IMR-90 (cell line): ENCODE results near the gene DNASE1L1. TPM values are rescaled to one million over a fixed set of nuclear protein-coding genes. Genes with fewer than 3 reads are reported as not detected.

ENCODE experiments used
- ATAC-seq: fragments of 200-7000 bp; cut with Tn5 transposase; 2 replicates; pipeline ENCODE4 v1.9.1; 2020; ENCODE audit warnings: low read depth, mild to moderate bottlenecking, moderate library complexity
- BruUV-seq: library from RNA; stranded (reverse); fragments of 400-500 nt; replicated peaks from 2 replicates; lab custom pipeline; 2021; lab: Mats Ljungman, UMichigan
- CTCF ChIA-PET: fragments of 300-600 bp; formaldehyde crosslinking; extraction: SDS; loops from one replicate; lab custom pipeline; 2021; ENCODE audit warnings: antibody characterized with exemption; lab: Yijun Ruan, JAX
- POLR2A ChIA-PET: fragments of 300-600 bp; sonication (Branson Sonifier 250); formaldehyde crosslinking; loops from one replicate; lab custom pipeline; 2022; ENCODE audit warnings: antibody characterized with exemption; ENCODE audit not compliant: unreplicated experiment; lab: Charles Lee
- DNase-seq: peaks from one replicate; pipeline ENCODE4 v3.0.0; 2013
- H2AFZ ChIP-seq: replicated peaks from 2 replicates; pipeline ENCODE3; 2013; ENCODE audit warnings: low read length, mild to moderate bottlenecking; ENCODE audit not compliant: poor library complexity
- H2AK5ac ChIP-seq: 2 replicates; pipeline ENCODE4 v1.6.1; 2013; ENCODE audit warnings: low read depth, low read length, inconsistent platforms
- H2AK9ac ChIP-seq: replicated peaks from 2 replicates; pipeline ENCODE3; 2013; ENCODE audit warnings: mild to moderate bottlenecking, low read depth, low read length, moderate library complexity; ENCODE audit not compliant: poor library complexity
- H2BK120ac ChIP-seq: 2 replicates; pipeline ENCODE4 v1.6.1; 2013; ENCODE audit warnings: low read depth, low read length, inconsistent platforms
- H2BK15ac ChIP-seq: 3 replicates; pipeline ENCODE4 v1.6.1; 2013; ENCODE audit warnings: low read depth, low read length, inconsistent platforms
- H2BK20ac ChIP-seq: 2 replicates; pipeline ENCODE4 v1.6.1; 2013; ENCODE audit warnings: low read depth, mild to moderate bottlenecking, inconsistent platforms, low read length, moderate library complexity
- H2BK5ac ChIP-seq: 2 replicates; pipeline ENCODE4 v1.6.1; 2013; ENCODE audit warnings: mild to moderate bottlenecking, low read depth, low read length, inconsistent platforms; ENCODE audit not compliant: poor library complexity, severe bottlenecking
- H3K14ac ChIP-seq: replicated peaks from 2 replicates; pipeline ENCODE4 v1.6.1; 2013; ENCODE audit warnings: low read depth, low read length, inconsistent platforms
- H3K18ac ChIP-seq: 2 replicates; pipeline ENCODE4 v1.6.1; 2013; ENCODE audit warnings: low read depth, low read length, control low read depth
- H3K23ac ChIP-seq: 2 replicates; pipeline ENCODE4 v1.6.1; 2013; ENCODE audit warnings: low read depth, low read length, inconsistent platforms
- H3K27ac ChIP-seq: 2 replicates; pipeline ENCODE4 v1.5.1; 2013; ENCODE audit warnings: mild to moderate bottlenecking, control low read depth, low read length; ENCODE audit not compliant: insufficient read depth
- H3K27me3 ChIP-seq: 2 replicates; pipeline ENCODE4 v1.6.1; 2013; ENCODE audit warnings: low read length; ENCODE audit not compliant: control insufficient read depth, insufficient read depth
- H3K36me3 ChIP-seq: 2 replicates; pipeline ENCODE4 v1.6.1; 2013; ENCODE audit warnings: low read length, mixed read lengths; ENCODE audit not compliant: control insufficient read depth, insufficient read depth
- H3K4ac ChIP-seq: 2 replicates; pipeline ENCODE4 v1.6.1; 2013; ENCODE audit warnings: low read depth, low read length, inconsistent platforms
- H3K4me1 ChIP-seq: 2 replicates; pipeline ENCODE4 v1.6.1; 2013; ENCODE audit warnings: low read length, mixed read lengths; ENCODE audit not compliant: control insufficient read depth, insufficient read depth
- H3K4me2 ChIP-seq: 2 replicates; pipeline ENCODE4 v1.6.1; 2013; ENCODE audit warnings: low read depth, mild to moderate bottlenecking, control low read depth, low read length, moderate library complexity
- H3K4me3 ChIP-seq: 2 replicates; pipeline ENCODE4 v1.5.1; 2013; ENCODE audit warnings: low read depth, mild to moderate bottlenecking, control low read depth, low read length, moderate library complexity; ENCODE audit not compliant: insufficient read depth
- H3K56ac ChIP-seq: 2 replicates; pipeline ENCODE4 v1.6.1; 2013; ENCODE audit warnings: low read length, inconsistent platforms; ENCODE audit not compliant: insufficient read depth; ENCODE audit errors: extremely low read depth
- H3K79me1 ChIP-seq, 2 experiments: 2 replicates each; pipeline ENCODE4 v1.6.1; 2013; ENCODE audit warnings: low read length in 2 of 2, inconsistent platforms in 1 of 2, low read depth in 1 of 2
- H3K9ac ChIP-seq: 2 replicates; pipeline ENCODE4 v1.6.1; 2013; ENCODE audit warnings: low read depth, low read length, control low read depth
- H3K9me1 ChIP-seq: 2 replicates; pipeline ENCODE4 v1.6.1; 2013; ENCODE audit warnings: low read length, inconsistent platforms; ENCODE audit not compliant: insufficient read depth
- H3K9me3 ChIP-seq: 2 replicates; pipeline ENCODE4 v1.6.1; 2013; ENCODE audit warnings: low read length; ENCODE audit not compliant: control insufficient read depth, insufficient read depth
- H4K20me1 ChIP-seq: 2 replicates; pipeline ENCODE4 v1.6.1; 2013; ENCODE audit warnings: low read length, inconsistent platforms; ENCODE audit not compliant: insufficient read depth
- H4K5ac ChIP-seq: 2 replicates; pipeline ENCODE4 v1.6.1; 2013; ENCODE audit warnings: mild to moderate bottlenecking, low read depth, low read length, control low read depth
- H4K8ac ChIP-seq, 2 experiments: 2 replicates each; pipeline ENCODE4 v1.6.1; 2013; ENCODE audit warnings: low read depth in 2 of 2, low read length in 2 of 2, control low read depth in 1 of 2, inconsistent platforms in 1 of 2
- H4K91ac ChIP-seq: 2 replicates; pipeline ENCODE4 v1.6.1; 2013; ENCODE audit warnings: low read depth, low read length, inconsistent platforms; ENCODE audit not compliant: insufficient read depth
- CEBPB ChIP-seq: IDR thresholded peaks from 2 replicates; pipeline ENCODE4 v1.6.1; 2012; ENCODE audit warnings: low read depth, low read length, improper control_type of control experiment
- MAFK ChIP-seq: IDR thresholded peaks from 2 replicates; pipeline ENCODE4 v1.6.1; 2012; ENCODE audit warnings: low read depth, low read length, improper control_type of control experiment
- RAD21 ChIP-seq: IDR thresholded peaks from 2 replicates; pipeline ENCODE4 v1.6.1; 2012; ENCODE audit warnings: low read length, improper control_type of control experiment
- WGBS, 2 experiments: methylation state at CpG; one replicate each; pipeline versions ENCODE4 v1.1.5 to v1.1.7; 2013; ENCODE audit warnings: missing lambda C conversion rate in 2 of 2; ENCODE audit not compliant: insufficient read length in 1 of 2; ENCODE audit errors: extremely low coverage in 2 of 2; 5-methylcytosine and 5-hydroxymethylcytosine counted together
- dilution Hi-C: fragments of 300-500 bp; cut with HindIII; formaldehyde crosslinking; loops from one replicate; pipeline ENCODE4 v1.14.3; 2018; ENCODE audit warnings: low sequenced_read_pairs; ENCODE audit not compliant: unreplicated experiment
- in situ Hi-C: fragments of 300-500 bp; cut with MboI; formaldehyde crosslinking; loops from 3 replicates; pipeline ENCODE4 v1.14.3; 2019; ENCODE audit warnings: low sequenced_read_pairs, inconsistent platforms, mixed read lengths
- intact Hi-C: fragments of 100-400 bp; cut with micrococcal nuclease; formaldehyde crosslinking; loops from 2 replicates; pipeline ENCODE4 v1.10.0; 2022
- polyA plus RNA-seq, 3 experiments: library from polyadenylated mRNA; depleted of rRNA; stranded (reverse); fragments of >200 nt; gene quantifications; 2 replicates each; pipeline ENCODE4 v1.2.3, GENCODE V29; 2012; ENCODE audit warnings: low replicate concordance in 1 of 3
- total RNA-seq: library from RNA; depleted of rRNA; stranded (reverse); fragments of >200 nt; gene quantifications from 2 replicates; pipeline ENCODE4 v1.2.3, GENCODE V29; 2012
- TF ChIP-seq, protein P1 (sequence below): fragments of 150-350 bp; IDR thresholded peaks from 2 replicates; pipeline ENCODE4 v1.6.1; 2017; ENCODE audit warnings: mild to moderate bottlenecking, antibody characterized with exemption, low read length, low read depth
- TF ChIP-seq, protein P2 (sequence below): conservative IDR thresholded peaks from 2 replicates; pipeline ENCODE4 v1.5.1; 2012; ENCODE audit warnings: mild to moderate bottlenecking, low read depth, low read length, improper control_type of control experiment

DNASE1L1 gene
- total and polyA plus RNA-seq, 2 of the 4 experiments (the other 2 are of a cell fraction), result 51.4 to 55.5 TPM

DNA sequence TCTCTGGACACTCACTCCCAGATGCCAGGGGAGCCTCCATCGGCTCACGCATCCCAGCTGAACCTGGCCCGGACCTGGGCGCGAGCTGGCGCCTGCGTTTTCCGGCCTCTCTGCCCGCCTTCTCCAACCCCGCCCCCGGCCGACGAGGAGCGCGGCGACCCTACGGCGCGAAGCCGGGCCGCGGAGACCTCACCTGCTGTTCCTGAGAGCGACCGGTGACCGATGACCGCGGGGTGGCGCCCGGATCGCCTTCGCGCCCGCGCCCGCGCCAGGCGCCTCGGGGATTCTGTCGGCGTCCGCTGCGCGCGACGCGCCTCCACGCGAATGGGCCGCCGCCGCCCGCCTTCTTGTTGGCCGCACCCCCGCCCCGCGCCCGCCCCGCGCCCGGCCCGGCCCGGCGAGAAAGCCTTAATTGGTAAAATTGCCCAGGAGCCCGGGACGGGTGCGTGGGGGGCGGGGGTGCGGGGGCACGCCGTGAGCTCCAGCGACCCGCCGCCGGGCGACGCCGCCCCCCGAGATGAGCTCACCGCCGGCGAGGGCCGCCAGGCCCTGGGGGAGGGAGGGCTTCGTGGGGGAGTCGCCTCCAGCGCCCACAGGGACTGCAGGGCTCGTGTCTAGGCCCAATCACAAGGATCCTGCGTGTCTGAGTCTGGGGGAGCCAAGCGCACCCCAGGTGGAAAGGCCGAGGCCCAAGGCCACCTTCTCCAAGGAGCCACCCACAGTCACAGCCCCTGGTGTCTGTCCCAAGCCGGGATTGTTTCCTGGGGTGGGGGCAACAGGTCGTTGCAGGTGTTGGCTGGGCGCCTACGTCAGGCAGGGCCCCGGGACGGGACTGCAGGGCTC, 34.5 kb downstream of the DNASE1L1 start, which contains the start of gene FLNA:
TSS of gene FLNA (minus strand) at position 322 of the 843 bp plus-strand sequence. CDS start 3,389 bp downstream, outside the sequence.
- peaks cover 17% of the 10 kb centered on the region for H4K20me1 ChIP-seq
- peak within 1 kb of the TSS; percentile 71 for H3K56ac ChIP-seq
- ATAC-seq, result peak; percentile 0; the same call in 1 of the 2 replicates
- peak within 1 kb of the TSS; percentile 38; the same call in 1 of the 3 replicates for H2BK15ac ChIP-seq
- H2BK20ac ChIP-seq, result peak within 1 kb of the TSS; percentile 25; the same call in 1 of the 2 replicates
- TF ChIP-seq RAD21 (no peak), CEBPB (no peak), MAFK (no peak)
- TF ChIP-seq, protein P1, sequence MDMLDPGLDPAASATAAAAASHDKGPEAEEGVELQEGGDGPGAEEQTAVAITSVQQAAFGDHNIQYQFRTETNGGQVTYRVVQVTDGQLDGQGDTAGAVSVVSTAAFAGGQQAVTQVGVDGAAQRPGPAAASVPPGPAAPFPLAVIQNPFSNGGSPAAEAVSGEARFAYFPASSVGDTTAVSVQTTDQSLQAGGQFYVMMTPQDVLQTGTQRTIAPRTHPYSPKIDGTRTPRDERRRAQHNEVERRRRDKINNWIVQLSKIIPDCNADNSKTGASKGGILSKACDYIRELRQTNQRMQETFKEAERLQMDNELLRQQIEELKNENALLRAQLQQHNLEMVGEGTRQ, result no peak
- TF ChIP-seq, protein P2, sequence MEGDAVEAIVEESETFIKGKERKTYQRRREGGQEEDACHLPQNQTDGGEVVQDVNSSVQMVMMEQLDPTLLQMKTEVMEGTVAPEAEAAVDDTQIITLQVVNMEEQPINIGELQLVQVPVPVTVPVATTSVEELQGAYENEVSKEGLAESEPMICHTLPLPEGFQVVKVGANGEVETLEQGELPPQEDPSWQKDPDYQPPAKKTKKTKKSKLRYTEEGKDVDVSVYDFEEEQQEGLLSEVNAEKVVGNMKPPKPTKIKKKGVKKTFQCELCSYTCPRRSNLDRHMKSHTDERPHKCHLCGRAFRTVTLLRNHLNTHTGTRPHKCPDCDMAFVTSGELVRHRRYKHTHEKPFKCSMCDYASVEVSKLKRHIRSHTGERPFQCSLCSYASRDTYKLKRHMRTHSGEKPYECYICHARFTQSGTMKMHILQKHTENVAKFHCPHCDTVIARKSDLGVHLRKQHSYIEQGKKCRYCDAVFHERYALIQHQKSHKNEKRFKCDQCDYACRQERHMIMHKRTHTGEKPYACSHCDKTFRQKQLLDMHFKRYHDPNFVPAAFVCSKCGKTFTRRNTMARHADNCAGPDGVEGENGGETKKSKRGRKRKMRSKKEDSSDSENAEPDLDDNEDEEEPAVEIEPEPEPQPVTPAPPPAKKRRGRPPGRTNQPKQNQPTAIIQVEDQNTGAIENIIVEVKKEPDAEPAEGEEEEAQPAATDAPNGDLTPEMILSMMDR, result 0 out of 2 replicates have a peak, but pooled peaks have one; percentile 14
- H3K9me1 ChIP-seq, result 0 out of 2 replicates have a peak, but pooled peaks cover 5% of the 10 kb centered on the region
- peak within 1 kb of the TSS; percentile 83 for H2AFZ ChIP-seq
- H2AK5ac ChIP-seq, result peak within 1 kb of the TSS; percentile 98
- H3K9ac ChIP-seq, result peak within 1 kb of the TSS; percentile 98
- dilution Hi-C loops, result no loop called here
- H3K27me3 ChIP-seq, result no peaks in the 10 kb centered on the region
- H3K27ac ChIP-seq, result peak within 1 kb of the TSS; percentile 97
- H2BK5ac ChIP-seq, result peak within 1 kb of the TSS; percentile 92
- peaks cover 9% of the 10 kb centered on the region for H3K36me3 ChIP-seq
- H3K79me1 ChIP-seq, result peaks cover 0 to 15% of the 10 kb centered on the region in 2 experiments; a peak in 2 of 4 replicates
- H2BK120ac ChIP-seq, result peak within 1 kb of the TSS; percentile 74
- no peaks in the 10 kb centered on the region for H3K9me3 ChIP-seq
- H4K5ac ChIP-seq, result peak within 1 kb of the TSS; percentile 73
- H2AK9ac ChIP-seq, result peak within 1 kb of the TSS; percentile 98
- WGBS, 2 experiments, result 34% methylated on average over 43 of the region's 95 CpGs; no CpG with 5 or more reads in 1 of the 2 experiments
- intact Hi-C loops, result loop anchor here (5.0 kb wide), 1 partner anchor 158 kb away; no protein-coding TSS in a partner anchor
- peak within 1 kb of the TSS; percentile 99 for H3K4ac ChIP-seq
- CTCF ChIA-PET, result interaction anchor here (1.3 kb wide), 1 partner anchor 10 kb away, joined by 4 read pairs; no protein-coding TSS in a partner anchor
- DNase-seq, result no peak
- peak within 1 kb of the TSS; percentile 94 for H3K4me2 ChIP-seq
- H3K4me1 ChIP-seq, result peaks cover 10% of the 10 kb centered on the region
- peak within 1 kb of the TSS; percentile 96 for H3K23ac ChIP-seq
- BruUV-seq, result no TSS peak
- peak within 1 kb of the TSS; percentile 88 for H3K18ac ChIP-seq
- H4K8ac ChIP-seq, result peak within 1 kb of the TSS; percentile 45 to 92; a peak in 3 of 4 replicates
- POLR2A ChIA-PET, result interaction anchor here (1.6 to 2.6 kb wide), 2 partner anchors 23 to 171 kb away, joined by 5 to 8 read pairs; no protein-coding TSS in a partner anchor
- peak within 1 kb of the TSS; percentile 90 for H3K4me3 ChIP-seq
- H3K14ac ChIP-seq, result peak within 1 kb of the TSS; percentile 98
- peak within 1 kb of the TSS; percentile 91 for H4K91ac ChIP-seq
- in situ Hi-C loops, result no loop called here
